Subcutaneous adipose tissue (tissue), 4 donors: ENCODE data around the gene RNLS. TPM values are rescaled to one million over a fixed set of nuclear protein-coding genes. Genes with fewer than 3 reads are reported as not detected.

Source experiments
- CTCF ChIP-seq: fragments of 450-650 bp; IDR thresholded peaks from one replicate; pipeline ENCODE4 v1.5.1; 2016; ENCODE audit warnings: low read depth, mild to moderate bottlenecking, control low read depth, antibody characterized with exemption, moderate library complexity
- total RNA-seq, 4 donors: library from RNA; depleted of rRNA; stranded (reverse); fragments of >200 nt; gene quantifications; one replicate each; pipeline ENCODE4 v1.1.0, GENCODE V29; 2016

RNLS gene
- total RNA-seq, 4 donors from 2014 or later, result 14.1 to 27.7 (median 23.1) TPM

GRCh38 chr10:88474884-88475844 is 108.0 kb downstream of the RNLS start:
- TF ChIP-seq CTCF, result no peak

- no peak for TF ChIP-seq CTCF
Observed at GRCh38 chr10:88473989-88474883, 108.9 kb downstream of the RNLS start.

- TF ChIP-seq CTCF, result no peak
Observed at GRCh38 chr10:88472540-88472939, 110.6 kb downstream of the RNLS start.

GRCh38 chr10:88471899-88472298 is 111.2 kb downstream of the RNLS start:
- no peak for TF ChIP-seq CTCF

GRCh38 chr10:88467835-88468485 is 115.2 kb downstream of the RNLS start:
- no peak for TF ChIP-seq CTCF

GRCh38 chr10:88466786-88467185 is 116.3 kb downstream of the RNLS start:
- no peak for TF ChIP-seq CTCF
